ENCODE measurements around the gene SLC12A4. TPM values are rescaled to one million over a fixed set of nuclear protein-coding genes. Genes with fewer than 3 reads are reported as not detected.

SLC12A4 gene
- total and polyA plus RNA-seq, 2 of the 13 experiments (the other 11 are each of a cell fraction or from before 2014, with no cell fraction given), result 65.1 to 84.3 TPM

- ATAC-seq (no peak), FAIRE-seq (no peak), DNase-seq (ENCODE audit: low spot score) (no peak)
- H4K20me1 ChIP-seq (ENCODE audit: insufficient read depth, low read length), result no peaks in the 10 kb centered on the region; the same call in 1 of the 2 replicates
- no peak overlapping the region for H3K9ac ChIP-seq (ENCODE audit: insufficient read depth, low read depth, low read length)
- H3K4me1 ChIP-seq (ENCODE audit: insufficient read depth, low read length), result peaks cover 19% of the 10 kb centered on the region
- in situ Hi-C loops (cut with HindIII; ENCODE audit: extremely low pct_ligation_motif_present, low pct_unique_long_range_greater_than_20kb), result loop anchor here (10.0 kb wide), 1 partner anchor 266 kb away; the partner anchor contains the start of genes ACD, C16orf86, ENKD1 and PARD6A
- no peaks in the 10 kb centered on the region; a peak in 1 of 5 replicates for H3K27me3 ChIP-seq (ENCODE audit: control insufficient read depth in 1 of 2, insufficient read depth in 2 of 2, low read length in 2 of 2)
- H3K9me3 ChIP-seq (ENCODE audit: low read length), result no peaks in the 10 kb centered on the region
- H3K4me3 ChIP-seq (replicated peaks in 1 of 3; ENCODE audit: insufficient read depth in 1 of 3, low read depth in 2 of 3, low read length in 3 of 3), result no peak overlapping the region
- CTCF ChIA-PET (ENCODE audit: low intra/inter-chr PET ratio, low total read pairs), result interaction anchor here (5.5 kb wide), 1 partner anchor 46 kb away, joined by 63 read pairs; the partner anchor contains the start of gene NRN1L
- intact Hi-C loops (cut with micrococcal nuclease; ENCODE audit: unreplicated experiment), result no loop called here
- no peak overlapping the region for H3K4me2 ChIP-seq (ENCODE audit: low read depth, low read length)
- BruUV-seq (replicated peaks), result no TSS peak
- peaks cover 6% of the 10 kb centered on the region for H3K79me2 ChIP-seq (ENCODE audit: insufficient read depth, low read length)
- H2AFZ ChIP-seq (ENCODE audit: low read length), result no peak overlapping the region
- no peak for TF ChIP-seq ZNF772 (CRISPR knock-in tag; IDR thresholded peaks at IDR 0.05)
- TF ChIP-seq AGO2 (optimal IDR thresholded peaks at IDR 0.05; ENCODE audit: low read depth, low read length), result peak; percentile 87
- TF ChIP-seq AGO1 (IDR thresholded peaks at IDR 0.05; ENCODE audit: low read depth, low read length, poor library complexity, severe bottlenecking), result peak; percentile 7
- peaks cover 18 to 27% of the 10 kb centered on the region in 2 experiments for H3K36me3 ChIP-seq (replicated peaks in 1 of 2; ENCODE audit: control insufficient read depth in 1 of 2, insufficient read depth in 2 of 2, low read length in 2 of 2)
- 96% methylated on average over 14 of the region's 17 CpGs for WGBS (ENCODE audit: low lambda C conversion rate)
- POLR2A ChIA-PET, result interaction anchor here (1.2 to 2.4 kb wide), 3 partner anchors 13 to 37 kb away, joined by 3 to 8 read pairs (median 4); partner anchors contain the start of gene LCAT
- H3K27ac ChIP-seq (ENCODE audit: extremely low read length, insufficient read depth, low read length), result no peak overlapping the region
Measured at GRCh38 chr16:67930678-67931211, 37.7 kb downstream of the SLC12A4 start.

DNA sequence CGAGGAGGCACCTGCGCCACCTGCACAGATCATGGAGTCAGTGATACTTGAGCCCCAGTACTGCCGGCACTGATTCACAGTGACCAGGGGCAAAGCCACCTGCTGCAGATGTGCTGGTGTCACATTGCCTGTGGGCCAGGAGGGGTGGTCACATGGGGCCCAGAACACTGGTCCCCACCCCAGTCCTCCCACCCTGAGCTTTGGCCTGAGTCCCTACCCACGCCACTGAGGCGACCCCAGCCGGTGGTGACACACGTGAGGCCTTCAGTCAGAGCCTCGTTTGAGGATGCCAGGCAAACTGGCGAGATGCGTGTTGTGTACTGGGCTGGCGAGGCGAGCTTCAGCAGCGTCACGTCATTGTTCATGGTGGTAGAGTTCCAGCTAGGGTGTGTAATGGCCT is 38.2 kb downstream of the SLC12A4 start:
- Histone ChIP-seq H3K9ac (ENCODE audit: insufficient read depth, low read depth, low read length) (no peak overlapping the region), H2AFZ (ENCODE audit: low read length) (no peak overlapping the region), H3K4me1 (ENCODE audit: insufficient read depth, low read length) (peaks cover 17% of the 10 kb centered on the region), H3K4me3 (replicated peaks in 1 of 3; ENCODE audit: insufficient read depth in 1 of 3, low read depth in 2 of 3, low read length in 3 of 3) (no peak overlapping the region), H3K27ac (ENCODE audit: extremely low read length, insufficient read depth, low read length) (no peak overlapping the region), H3K4me2 (ENCODE audit: low read depth, low read length) (no peak overlapping the region), H3K9me3 (ENCODE audit: low read length) (no peaks in the 10 kb centered on the region), H3K79me2 (ENCODE audit: insufficient read depth, low read length) (peaks cover 4% of the 10 kb centered on the region), H4K20me1 (ENCODE audit: insufficient read depth, low read length) (no peaks in the 10 kb centered on the region; the same call in 1 of the 2 replicates), H3K27me3 (ENCODE audit: control insufficient read depth in 1 of 2, insufficient read depth in 2 of 2, low read length in 2 of 2) (no peaks in the 10 kb centered on the region), H3K36me3 (replicated peaks in 1 of 2; ENCODE audit: control insufficient read depth in 1 of 2, insufficient read depth in 2 of 2, low read length in 2 of 2) (peaks cover 18 to 31% of the 10 kb centered on the region in 2 experiments)
- no TSS peak for BruUV-seq (replicated peaks)
- ATAC-seq (no peak), DNase-seq (ENCODE audit: low spot score) (no peak), FAIRE-seq (no peak)
- intact Hi-C loops (cut with micrococcal nuclease; ENCODE audit: unreplicated experiment) (no loop called here), in situ Hi-C loops (cut with HindIII; ENCODE audit: extremely low pct_ligation_motif_present, low pct_unique_long_range_greater_than_20kb) (loop anchor here (10.0 kb wide), 1 partner anchor 265 kb away; the partner anchor contains the start of genes ACD, C16orf86, ENKD1 and PARD6A)
- CTCF ChIA-PET (ENCODE audit: low intra/inter-chr PET ratio, low total read pairs), result interaction anchor here (5.5 kb wide), 1 partner anchor 46 kb away, joined by 63 read pairs; the partner anchor contains the start of gene NRN1L
- 93% methylated on average over 11 of the region's 14 CpGs for WGBS (ENCODE audit: low lambda C conversion rate)
- POLR2A ChIA-PET, result no interaction called here
- no peak for TF ChIP-seq ZNF816 (CRISPR knock-in tag; IDR thresholded peaks at IDR 0.05; ENCODE audit: borderline replicate concordance)
- TF ChIP-seq ZNF878 (CRISPR knock-in tag; IDR thresholded peaks at IDR 0.05), result no peak
- TF ChIP-seq U2AF1 (optimal IDR thresholded peaks at IDR 0.05; ENCODE audit: low read depth, low read length), result no peak
- TF ChIP-seq ZNF296 (CRISPR knock-in tag; conservative IDR thresholded peaks at IDR 0.05), result no peak
- no peak for TF ChIP-seq SOX13 (IDR thresholded peaks at IDR 0.05)
- TF ChIP-seq SOX13 (CRISPR knock-in tag; conservative IDR thresholded peaks at IDR 0.05 in 1 of 2, IDR thresholded peaks at IDR 0.05 in 1 of 2), result no peak
- TF ChIP-seq HNRNPK (IDR thresholded peaks at IDR 0.05; ENCODE audit: low read depth, low read length, poor library complexity, severe bottlenecking), result no peak
- TF ChIP-seq RBFOX2 (IDR thresholded peaks at IDR 0.05; ENCODE audit: low read depth, low read length), result 0 out of 2 replicates have a peak, but pooled peaks have one; percentile 4
- TF ChIP-seq AGO2 (optimal IDR thresholded peaks at IDR 0.05; ENCODE audit: low read depth, low read length), result peak; percentile 76
- peak in 1 of 2 experiments; percentile 36; a peak in 1 of 4 replicates for TF ChIP-seq POLR2A (IDR thresholded peaks at IDR 0.05; ENCODE audit: insufficient read depth in 1 of 2, low read depth in 2 of 2, low read length in 2 of 2)
